H1 (cell line): ENCODE data around the gene DUSP2. TPM values are rescaled to one million over a fixed set of nuclear protein-coding genes. Genes with fewer than 3 reads are reported as not detected.
A peak's percentile ranks its signal among the peaks of the same experiment; 100 is the strongest.

Experiments
- CTCF ChIA-PET: fragments of 300-600 bp; sonication (Branson Sonifier 250); formaldehyde crosslinking; loops from one replicate; lab custom pipeline; 2021; ENCODE audit not compliant: partially characterized antibody; lab: Charles Lee
- POLR2A ChIA-PET: fragments of 300-600 bp; sonication (Branson Sonifier 250); formaldehyde crosslinking; loops from one replicate; lab custom pipeline; 2021; ENCODE audit warnings: inconsistent platforms; ENCODE audit not compliant: partially characterized antibody; lab: Charles Lee
- DNase-seq, 2 experiments: peaks; one replicate each; pipeline versions ENCODE4 v3.0.0 to v3.0.0-alpha.2; 2010 to 2022; ENCODE audit warnings: low spot score in 2 of 2, low read depth in 1 of 2, mixed read lengths in 1 of 2
- FAIRE-seq: peaks from 2 replicates; lab custom pipeline; 2011; peaks lifted over from hg19 to GRCh38; lab: Jason Lieb, UNC
- H2AFZ ChIP-seq: 2 replicates; pipeline ENCODE4 v1.8.1; 2012; ENCODE audit warnings: low read length, inconsistent platforms
- H2AK5ac ChIP-seq: 2 replicates; pipeline ENCODE4 v1.6.1; 2013; ENCODE audit warnings: low read depth, low read length
- H2BK120ac ChIP-seq: replicated peaks from 2 replicates; pipeline ENCODE3; 2013; ENCODE audit warnings: low read depth, low read length, inconsistent platforms
- H2BK12ac ChIP-seq: 2 replicates; pipeline ENCODE4 v1.6.1; 2013; ENCODE audit warnings: low read depth, low read length
- H2BK15ac ChIP-seq: 2 replicates; pipeline ENCODE4 v1.6.1; 2013; ENCODE audit warnings: low read length
- H2BK20ac ChIP-seq: 2 replicates; pipeline ENCODE4 v1.6.1; 2013; ENCODE audit warnings: low read length
- H2BK5ac ChIP-seq: 2 replicates; pipeline ENCODE4 v1.6.1; 2013; ENCODE audit warnings: low read depth, low read length
- H3K14ac ChIP-seq: 2 replicates; pipeline ENCODE4 v1.6.1; 2013; ENCODE audit warnings: inconsistent platforms; ENCODE audit not compliant: insufficient read length
- H3K18ac ChIP-seq: 2 replicates; pipeline ENCODE4 v1.6.1; 2013; ENCODE audit warnings: low read length; ENCODE audit errors: extremely low read depth
- H3K23ac ChIP-seq: 2 replicates; pipeline ENCODE4 v1.6.1; 2013; ENCODE audit warnings: inconsistent platforms; ENCODE audit not compliant: insufficient read length
- H3K23me2 ChIP-seq: 2 replicates; pipeline ENCODE4 v1.6.1; 2013; ENCODE audit warnings: low read depth, low read length
- H3K27ac ChIP-seq: 2 replicates; pipeline ENCODE4 v1.6.1; 2011; ENCODE audit warnings: low read depth, low read length, inconsistent platforms
- H3K27me3 ChIP-seq, 4 experiments: replicated peaks in 1 of 4; 1 replicate in 1 of 4; 2 replicates in 3 of 4; pipeline versions ENCODE4 v1.6.1 to v1.8.1; 2011 to 2013; ENCODE audit warnings: low read length in 3 of 4, mild to moderate bottlenecking in 3 of 4, inconsistent platforms in 2 of 4, mixed read lengths in 2 of 4, moderate library complexity in 1 of 4; ENCODE audit not compliant: control insufficient read depth in 3 of 4, insufficient read depth in 3 of 4; ENCODE audit errors: extremely low read depth in 1 of 4
- H3K36me3 ChIP-seq, 4 experiments: 2 replicates each; pipeline versions ENCODE4 v1.6.1 to v1.8.1; 2011 to 2013; ENCODE audit warnings: mild to moderate bottlenecking in 4 of 4, low read length in 3 of 4, moderate library complexity in 2 of 4, control low read depth in 1 of 4, inconsistent platforms in 1 of 4; ENCODE audit not compliant: insufficient read depth in 4 of 4, control insufficient read depth in 2 of 4
- H3K4ac ChIP-seq: replicated peaks from 2 replicates; pipeline ENCODE3; 2013; ENCODE audit warnings: low read length, low read depth, mixed read lengths, inconsistent platforms; ENCODE audit not compliant: insufficient read length
- H3K4me1 ChIP-seq, 4 experiments: replicated peaks in 1 of 4; 1 replicate in 1 of 4; 2 replicates in 3 of 4; pipeline versions ENCODE4 v1.6.1 to v1.8.1; 2011 to 2013; ENCODE audit warnings: low read length in 3 of 4, inconsistent platforms in 2 of 4, mixed read lengths in 1 of 4; ENCODE audit not compliant: insufficient read depth in 4 of 4, control insufficient read depth in 3 of 4
- H3K4me2 ChIP-seq, 2 experiments: 2 replicates each; pipeline versions ENCODE4 v1.6.1 to v1.8.1; 2011 to 2013; ENCODE audit warnings: low read depth in 2 of 2, low read length in 2 of 2, control low read depth in 1 of 2, inconsistent platforms in 1 of 2, mild to moderate bottlenecking in 1 of 2; ENCODE audit not compliant: insufficient read depth in 1 of 2
- H3K4me3 ChIP-seq, 4 experiments: fragments of 200-600, 300-600 bp in 1 of 4; sonication (generic), shearing (Covaris generic), sonication (Bioruptor Twin) in 1 of 4; 2 replicates each; pipeline versions ENCODE4 v1.5.1 to v1.8.1; 2011 to 2016; ENCODE audit warnings: low read length in 4 of 4, low read depth in 3 of 4, control low read depth in 2 of 4, inconsistent platforms in 2 of 4, mild to moderate bottlenecking in 2 of 4, mixed read lengths in 1 of 4, moderate library complexity in 1 of 4; ENCODE audit not compliant: insufficient read depth in 2 of 4; ENCODE audit errors: extremely low read depth in 1 of 4
- H3K56ac ChIP-seq: replicated peaks from 2 replicates; pipeline ENCODE3; 2013; ENCODE audit warnings: low read depth, mild to moderate bottlenecking, mixed read lengths, low read length, inconsistent platforms; ENCODE audit not compliant: insufficient read length
- H3K79me1 ChIP-seq: 2 replicates; pipeline ENCODE4 v1.6.1; 2013; ENCODE audit warnings: low read depth, low read length, control low read depth
- H3K79me2 ChIP-seq, 2 experiments: 2 replicates each; pipeline versions ENCODE4 v1.6.1 to v1.8.1; 2012 to 2013; ENCODE audit warnings: low read length in 2 of 2, mild to moderate bottlenecking in 2 of 2, inconsistent platforms in 1 of 2; ENCODE audit not compliant: insufficient read depth in 2 of 2, control insufficient read depth in 1 of 2
- H3K9ac ChIP-seq, 4 experiments: replicated peaks in 1 of 4; 1 replicate in 1 of 4; 2 replicates in 3 of 4; pipeline versions ENCODE4 v1.6.1 to v1.8.1; 2011 to 2013; ENCODE audit warnings: low read depth in 3 of 4, low read length in 3 of 4, control low read depth in 2 of 4, mild to moderate bottlenecking in 2 of 4, moderate library complexity in 2 of 4, inconsistent platforms in 1 of 4; ENCODE audit errors: extremely low read depth in 1 of 4
- H3K9me3 ChIP-seq, 2 experiments: 2 replicates each; pipeline versions ENCODE4 v1.6.1 to v1.8.1; 2012 to 2013; ENCODE audit warnings: mild to moderate bottlenecking in 2 of 2, moderate library complexity in 2 of 2, control low read depth in 1 of 2, inconsistent platforms in 1 of 2, low read depth in 1 of 2, low read length in 1 of 2, mixed read lengths in 1 of 2; ENCODE audit not compliant: insufficient read depth in 2 of 2
- H4K20me1 ChIP-seq, 2 experiments: replicated peaks in 1 of 2; 2 replicates each; pipeline versions ENCODE3 to v1.8.1; 2011 to 2013; ENCODE audit warnings: inconsistent platforms in 2 of 2, low read length in 2 of 2, mild to moderate bottlenecking in 1 of 2; ENCODE audit not compliant: insufficient read depth in 2 of 2, control insufficient read depth in 1 of 2
- H4K5ac ChIP-seq: 2 replicates; pipeline ENCODE4 v1.6.1; 2013; ENCODE audit warnings: low read length, low read depth, mixed read lengths, inconsistent platforms; ENCODE audit not compliant: insufficient read length
- H4K8ac ChIP-seq: 2 replicates; pipeline ENCODE4 v1.8.0; 2013; ENCODE audit warnings: mild to moderate bottlenecking, moderate library complexity, low read length, inconsistent platforms; ENCODE audit not compliant: insufficient read depth; ENCODE audit errors: extremely low read depth
- H4K91ac ChIP-seq: replicated peaks from 2 replicates; pipeline ENCODE3; 2013; ENCODE audit warnings: low read length, mixed read lengths, inconsistent platforms; ENCODE audit not compliant: insufficient read length
- CHD1 ChIP-seq: IDR thresholded peaks from 2 replicates; pipeline ENCODE4 v1.6.1; 2012; ENCODE audit warnings: low read depth, low read length, improper control_type of control experiment
- CHD2 ChIP-seq: IDR thresholded peaks from 2 replicates; pipeline ENCODE4 v1.6.1; 2012; ENCODE audit warnings: low read length, improper control_type of control experiment
- POU5F1 ChIP-seq: IDR thresholded peaks from 2 replicates; pipeline ENCODE4 v1.6.1; 2011; ENCODE audit warnings: low read depth, mild to moderate bottlenecking, low read length, moderate library complexity
- RBBP5 ChIP-seq: IDR thresholded peaks from 2 replicates; pipeline ENCODE4 v1.7.1; 2012; ENCODE audit warnings: low read depth, mild to moderate bottlenecking, inconsistent platforms, low read length, moderate library complexity, borderline replicate concordance
- RXRA ChIP-seq: IDR thresholded peaks from 2 replicates; pipeline ENCODE4 v1.6.1; 2011; ENCODE audit warnings: low read depth, mild to moderate bottlenecking, low read length, moderate library complexity; ENCODE audit not compliant: insufficient read depth
- SAP30 ChIP-seq: fragments of 300-600 bp; sonication (generic); IDR thresholded peaks from 2 replicates; pipeline ENCODE4 v1.7.1; 2012; ENCODE audit warnings: low read length, moderate library complexity, mild to moderate bottlenecking, inconsistent platforms; ENCODE audit not compliant: insufficient read depth, insufficient replicate concordance
- WGBS, 2 experiments: shearing (Covaris generic) in 1 of 2; methylation state at CpG; one replicate each; pipeline versions ENCODE4 v1.1.6 to v1.1.7; 2013 to 2015; ENCODE audit warnings: low lambda C conversion rate in 2 of 2, mixed read lengths in 2 of 2, inconsistent platforms in 1 of 2, low coverage in 1 of 2, missing lambda C conversion rate in 1 of 2; ENCODE audit not compliant: insufficient replicate concordance in 2 of 2, insufficient coverage in 1 of 2, insufficient read length in 1 of 2; ENCODE audit errors: extremely low coverage in 1 of 2, missing lambda C conversion rate in 1 of 2; 5-methylcytosine and 5-hydroxymethylcytosine counted together
- polyA plus RNA-seq, 7 experiments: library from polyadenylated mRNA; depleted of rRNA in 3 of 7; stranded (reverse) in 5 of 7; unstranded in 2 of 7; fragments of >200 nt in 5 of 7; fragments of 200-250 nt in 2 of 7; gene quantifications; 1 replicate in 5 of 7; 2 replicates in 1 of 7; 4 replicates in 1 of 7; pipeline versions ENCODE4 v1.2.1 to v1.2.3, GENCODE V29; 2011 to 2013; ENCODE audit warnings: missing spikeins in 2 of 7, mixed read lengths in 2 of 7
- total RNA-seq: library from RNA; stranded (reverse); fragmentation: NEBNext Ultra II Directional; extraction: Animal tissue kit (Norgen Biotek cat#: 25700); gene quantifications from 2 replicates; pipeline ENCODE4 v1.2.1, GENCODE V29; 2021

Gene DUSP2
- total and polyA plus RNA-seq, 2 of the 8 experiments (the other 6 are each of a cell fraction or from before 2014, with no cell fraction given): 10.1 to 10.4 TPM

DNA sequence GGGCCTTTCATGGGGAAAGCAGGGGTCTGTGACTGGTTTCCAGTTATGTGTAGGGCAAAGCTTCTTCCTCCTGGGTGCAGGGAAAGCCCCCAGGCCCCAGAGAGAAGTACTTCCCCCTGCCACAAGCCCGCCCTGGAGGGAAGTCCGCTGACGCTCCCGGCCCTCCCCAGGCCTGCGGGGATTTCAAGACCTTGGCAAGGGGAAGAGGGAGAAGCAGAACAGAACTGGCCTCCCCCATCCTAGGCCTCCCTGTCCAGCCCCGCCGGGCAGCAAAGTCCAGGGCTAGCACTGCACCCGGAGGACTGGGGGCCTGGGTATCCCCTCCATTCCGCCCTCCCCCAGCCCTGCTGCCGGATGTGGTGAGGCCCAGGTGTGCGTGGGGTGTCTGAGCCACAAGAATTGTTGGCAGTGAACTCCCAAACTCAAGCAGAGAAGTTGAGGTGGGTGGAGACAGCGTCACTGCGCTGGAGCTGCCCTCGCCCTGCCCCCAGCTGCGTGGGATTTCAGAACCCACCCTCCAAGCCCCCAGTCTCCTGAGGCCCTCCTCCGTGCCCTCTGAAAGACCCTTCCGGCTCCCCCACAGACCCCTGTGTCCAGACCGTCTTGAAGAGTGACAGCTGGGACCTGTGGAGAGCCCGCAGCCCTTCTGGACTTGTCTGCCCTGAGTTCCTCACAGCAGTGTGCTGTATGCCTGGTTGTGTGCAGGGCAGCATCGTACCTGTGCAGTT, 1.1 kb upstream of the DUSP2 start:
- Histone ChIP-seq H4K8ac (peak overlapping the region; percentile 60; the same call in 1 of the 2 replicates), H3K79me1 (no peaks in the 10 kb centered on the region), H3K9me3 (no peaks in the 10 kb centered on the region), H3K14ac (no peak overlapping the region), H2BK20ac (peak overlapping the region; percentile 72), H3K36me3 (no peaks in the 10 kb centered on the region), H3K79me2 (no peaks in the 10 kb centered on the region), H3K23me2 (peaks cover 7% of the 10 kb centered on the region), H2BK5ac (no peak overlapping the region), H2AK5ac (peak overlapping the region; percentile 45; the same call in 1 of the 2 replicates), H3K4me2 (no peak overlapping the region; a peak in 2 of 4 replicates), H4K91ac (peak overlapping the region; percentile 54), H3K9ac (no peak overlapping the region), H2BK15ac (peak overlapping the region; percentile 88; the same call in 1 of the 2 replicates), H3K4ac (no peak overlapping the region), H3K27me3 (peaks cover 4 to 30% (median 20%) of the 10 kb centered on the region in 4 experiments; a peak in 6 of 7 replicates), H2AFZ (no peak overlapping the region), H3K4me1 (peaks cover 0 to 42% (median 30%) of the 10 kb centered on the region in 4 experiments; a peak in 6 of 7 replicates), H2BK12ac (peak overlapping the region; percentile 92; the same call in 1 of the 2 replicates), H3K23ac (no peak overlapping the region), H2BK120ac (no peak overlapping the region), H3K56ac (peak overlapping the region; percentile 16), H4K20me1 (no peaks in the 10 kb centered on the region), H3K27ac (no peak overlapping the region), H3K18ac (peak overlapping the region; percentile 9; the same call in 1 of the 2 replicates), H4K5ac (no peak overlapping the region), H3K4me3 (no peak overlapping the region)
- ChIA-PET POLR2A (interaction anchor here (1.5 to 2.0 kb wide), 4 partner anchors 9 to 62 kb away, joined by 3 to 6 read pairs (median 5); partner anchors contain the start of gene STARD7), CTCF (interaction anchor here (0.8 to 13.4 kb wide), 7 partner anchors 6 to 124 kb away, joined by 3 to 155 read pairs (median 5); partner anchors contain the start of gene ASTL)
- FAIRE-seq: no peak
- no peak for TF ChIP-seq SAP30
- TF ChIP-seq POU5F1: no peak
- TF ChIP-seq RBBP5: no peak
- TF ChIP-seq RXRA: no peak
- no peak for TF ChIP-seq CHD1
- TF ChIP-seq CHD2: no peak
- WGBS, 2 experiments: 83% methylated on average over 17 of the region's 20 CpGs; no CpG with 5 or more reads in 1 of the 2 experiments
- DNase-seq: no peak
